ENCODE measurements around the gene EXOSC5.

DNA sequence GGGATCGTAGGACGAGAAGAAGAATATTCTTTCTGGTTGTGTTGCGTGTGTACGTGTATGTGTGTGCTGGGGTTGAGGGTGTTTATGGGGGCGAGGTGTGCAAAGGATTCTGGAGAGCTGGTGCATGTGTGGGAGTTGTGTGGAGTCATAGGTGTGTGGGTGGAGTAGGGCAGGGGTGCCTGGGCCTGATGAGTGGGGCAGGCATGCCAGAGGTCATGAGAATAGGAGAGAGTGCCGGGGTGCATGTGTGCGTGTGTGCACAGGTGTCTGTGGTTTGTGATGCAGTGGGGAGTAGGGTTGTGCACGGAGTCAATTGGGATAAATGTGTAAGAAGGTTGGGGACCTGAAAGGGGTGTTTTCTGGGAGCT, 20.2 kb downstream of the EXOSC5 start:
- TF ChIP-seq RAD21 (conservative IDR thresholded peaks at IDR 0.05), result no peak
- TF ChIP-seq, protein P1, sequence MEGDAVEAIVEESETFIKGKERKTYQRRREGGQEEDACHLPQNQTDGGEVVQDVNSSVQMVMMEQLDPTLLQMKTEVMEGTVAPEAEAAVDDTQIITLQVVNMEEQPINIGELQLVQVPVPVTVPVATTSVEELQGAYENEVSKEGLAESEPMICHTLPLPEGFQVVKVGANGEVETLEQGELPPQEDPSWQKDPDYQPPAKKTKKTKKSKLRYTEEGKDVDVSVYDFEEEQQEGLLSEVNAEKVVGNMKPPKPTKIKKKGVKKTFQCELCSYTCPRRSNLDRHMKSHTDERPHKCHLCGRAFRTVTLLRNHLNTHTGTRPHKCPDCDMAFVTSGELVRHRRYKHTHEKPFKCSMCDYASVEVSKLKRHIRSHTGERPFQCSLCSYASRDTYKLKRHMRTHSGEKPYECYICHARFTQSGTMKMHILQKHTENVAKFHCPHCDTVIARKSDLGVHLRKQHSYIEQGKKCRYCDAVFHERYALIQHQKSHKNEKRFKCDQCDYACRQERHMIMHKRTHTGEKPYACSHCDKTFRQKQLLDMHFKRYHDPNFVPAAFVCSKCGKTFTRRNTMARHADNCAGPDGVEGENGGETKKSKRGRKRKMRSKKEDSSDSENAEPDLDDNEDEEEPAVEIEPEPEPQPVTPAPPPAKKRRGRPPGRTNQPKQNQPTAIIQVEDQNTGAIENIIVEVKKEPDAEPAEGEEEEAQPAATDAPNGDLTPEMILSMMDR (IDR thresholded peaks at IDR 0.05; ENCODE audit: poor library complexity, severe bottlenecking), result no peak
